HG02798 (cell line): Measurements from ENCODE around the gene UNC5B.

Experiments used
- ATAC-seq: cut with Tn5 transposase; IDR thresholded peaks from one replicate; pipeline ENCODE4 v1.9.1; 2021; ENCODE audit warnings: mild to moderate bottlenecking; ENCODE audit not compliant: unreplicated experiment, poor library complexity

UNC5B gene

GRCh38 chr10:71309919-71310318, 97.5 kb downstream of the UNC5B start:
- ATAC-seq: no peak

- no peak for ATAC-seq
Measured at GRCh38 chr10:71312220-71312619, 99.8 kb downstream of the UNC5B start.

- ATAC-seq: no peak
Measured at GRCh38 chr10:71312811-71313789, 100.7 kb downstream of the UNC5B start.

GRCh38 chr10:71314028-71314693, 101.8 kb downstream of the UNC5B start:
- no peak for ATAC-seq

- no peak for ATAC-seq
Measured at GRCh38 chr10:71314694-71315225, 102.4 kb downstream of the UNC5B start.

GRCh38 chr10:71316056-71316785, 103.9 kb downstream of the UNC5B start:
- ATAC-seq: no peak

GRCh38 chr10:71316786-71317160, 104.4 kb downstream of the UNC5B start:
- no peak for ATAC-seq

GRCh38 chr10:71317739-71318138, 105.4 kb downstream of the UNC5B start:
- no peak for ATAC-seq

GRCh38 chr10:71319042-71319799, 106.9 kb downstream of the UNC5B start, which contains the start of gene SLC29A3:
Gene SLC29A3, plus strand, starts transcription at chr10:71319259. Its CDS starts 51 bp downstream, at chr10:71319310.
- ATAC-seq: peak; percentile 76

- no peak for ATAC-seq
Measured at GRCh38 chr10:71319800-71320392, 107.5 kb downstream of the UNC5B start.

- no peak for ATAC-seq
Measured at GRCh38 chr10:71320592-71320991, 108.2 kb downstream of the UNC5B start.

GRCh38 chr10:71321386-71321785, 109.0 kb downstream of the UNC5B start:
- no peak for ATAC-seq

GRCh38 chr10:71323407-71323806, 111.0 kb downstream of the UNC5B start:
- no peak for ATAC-seq

GRCh38 chr10:71324743-71325142, 112.4 kb downstream of the UNC5B start:
- ATAC-seq: no peak

- ATAC-seq: no peak
Measured at GRCh38 chr10:71325267-71325666, 112.9 kb downstream of the UNC5B start.

GRCh38 chr10:71326464-71326881, 114.1 kb downstream of the UNC5B start:
- ATAC-seq: no peak

GRCh38 chr10:71330789-71331404, 118.5 kb downstream of the UNC5B start:
- no peak for ATAC-seq

GRCh38 chr10:71331736-71332135, 119.4 kb downstream of the UNC5B start:
- no peak for ATAC-seq

GRCh38 chr10:71332466-71332865, 120.1 kb downstream of the UNC5B start:
- ATAC-seq: no peak
